ENCODE data around the gene CCDC51. TPM values are rescaled to one million over a fixed set of nuclear protein-coding genes. Genes with fewer than 3 reads are reported as not detected.

Gene CCDC51
- total and polyA plus RNA-seq, 4 donors = 6.6 to 14.4 (median 11.1) TPM

DNA sequence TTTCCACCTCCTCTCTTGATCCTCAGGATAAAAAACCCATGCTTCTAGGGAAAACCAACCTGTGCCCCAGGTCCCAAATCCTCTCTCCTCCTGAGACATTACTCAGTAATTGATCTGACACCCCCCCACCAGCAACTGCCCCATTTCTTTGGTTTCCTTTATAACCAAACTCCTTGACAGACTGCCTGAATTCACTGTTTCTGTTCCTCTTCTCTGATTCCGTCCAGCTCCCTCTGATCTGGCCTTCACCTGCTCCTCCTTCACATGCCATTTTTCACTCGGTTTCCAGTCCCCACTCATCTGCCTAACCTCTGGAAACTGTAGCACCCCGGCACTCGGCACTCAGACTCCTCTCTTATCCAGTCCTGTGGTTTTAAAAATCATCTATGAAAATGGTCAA lies 2.1 kb downstream of the CCDC51 start:
- WGBS, 2 donors = 79 to 84% methylated on average over 4 of the region's 4 CpGs
- no peak overlapping the region for H3K27ac ChIP-seq (ENCODE audit: low read depth in 1 of 2, low read length in 1 of 2)
- no peak overlapping the region for H3K9ac ChIP-seq (ENCODE audit: insufficient read depth in 1 of 2, low read length in 2 of 2)
- H3K27me3 ChIP-seq (ENCODE audit: control insufficient read depth in 3 of 3, insufficient read depth in 3 of 3, low read length in 2 of 3) = no peaks in the 10 kb centered on the region
- DNase-seq (no peak), ATAC-seq (ENCODE audit: insufficient read depth, low FRiP score) (no peak)
- H3K4me3 ChIP-seq = no peak overlapping the region
- peaks cover 0 to 12% (median 4%) of the 10 kb centered on the region in 5 donors for H3K4me1 ChIP-seq (ENCODE audit: control insufficient read depth in 5 of 5, insufficient read depth in 5 of 5, low read length in 5 of 5)
- TF ChIP-seq, protein P1, sequence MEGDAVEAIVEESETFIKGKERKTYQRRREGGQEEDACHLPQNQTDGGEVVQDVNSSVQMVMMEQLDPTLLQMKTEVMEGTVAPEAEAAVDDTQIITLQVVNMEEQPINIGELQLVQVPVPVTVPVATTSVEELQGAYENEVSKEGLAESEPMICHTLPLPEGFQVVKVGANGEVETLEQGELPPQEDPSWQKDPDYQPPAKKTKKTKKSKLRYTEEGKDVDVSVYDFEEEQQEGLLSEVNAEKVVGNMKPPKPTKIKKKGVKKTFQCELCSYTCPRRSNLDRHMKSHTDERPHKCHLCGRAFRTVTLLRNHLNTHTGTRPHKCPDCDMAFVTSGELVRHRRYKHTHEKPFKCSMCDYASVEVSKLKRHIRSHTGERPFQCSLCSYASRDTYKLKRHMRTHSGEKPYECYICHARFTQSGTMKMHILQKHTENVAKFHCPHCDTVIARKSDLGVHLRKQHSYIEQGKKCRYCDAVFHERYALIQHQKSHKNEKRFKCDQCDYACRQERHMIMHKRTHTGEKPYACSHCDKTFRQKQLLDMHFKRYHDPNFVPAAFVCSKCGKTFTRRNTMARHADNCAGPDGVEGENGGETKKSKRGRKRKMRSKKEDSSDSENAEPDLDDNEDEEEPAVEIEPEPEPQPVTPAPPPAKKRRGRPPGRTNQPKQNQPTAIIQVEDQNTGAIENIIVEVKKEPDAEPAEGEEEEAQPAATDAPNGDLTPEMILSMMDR (IDR thresholded peaks at IDR 0.05; ENCODE audit: control extremely low read depth, extremely low read depth) = no peak
- no peaks in the 10 kb centered on the region for H3K9me3 ChIP-seq (ENCODE audit: control insufficient read depth in 4 of 4, insufficient read depth in 3 of 4, low read length in 3 of 4)
- H3K36me3 ChIP-seq (ENCODE audit: control insufficient read depth in 4 of 4, insufficient read depth in 4 of 4, low read length in 4 of 4) = peaks cover 0 to 17% (median 14%) of the 10 kb centered on the region in 4 donors

DNA sequence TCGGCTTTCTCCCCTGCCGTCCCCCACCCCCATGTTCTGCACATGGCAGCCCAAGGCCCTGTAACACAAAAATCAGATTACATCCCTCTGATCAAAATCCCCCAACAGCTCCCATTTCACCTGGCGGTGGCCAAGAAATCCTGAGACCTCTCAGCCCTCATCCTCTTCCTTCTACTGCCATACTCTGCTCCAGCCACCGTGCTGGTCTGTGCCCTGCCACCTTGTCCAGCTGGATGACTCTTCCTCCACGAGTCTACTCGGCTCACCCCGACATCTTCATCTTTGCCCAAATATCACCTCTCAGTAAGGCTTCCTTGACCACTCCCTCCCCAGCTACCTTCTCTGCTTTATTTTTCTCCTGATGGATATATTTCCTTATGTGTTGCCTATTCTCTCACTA lies 3.1 kb downstream of the CCDC51 start:
- 88 to 93% methylated on average over 7 of the region's 7 CpGs for WGBS, 2 donors
- H3K27ac ChIP-seq (ENCODE audit: low read depth in 1 of 2, low read length in 1 of 2) = no peak overlapping the region
- TF ChIP-seq, protein P1 (IDR thresholded peaks at IDR 0.05; ENCODE audit: control extremely low read depth, extremely low read depth) = no peak
- H3K4me3 ChIP-seq = no peak overlapping the region
- DNase-seq = no peak
- H3K9me3 ChIP-seq (ENCODE audit: control insufficient read depth in 4 of 4, insufficient read depth in 3 of 4, low read length in 3 of 4) = no peaks in the 10 kb centered on the region
- ATAC-seq (ENCODE audit: insufficient read depth, low FRiP score) = no peak
- H3K36me3 ChIP-seq (ENCODE audit: control insufficient read depth in 4 of 4, insufficient read depth in 4 of 4, low read length in 4 of 4) = peaks cover 0 to 19% (median 17%) of the 10 kb centered on the region in 4 donors
- H3K27me3 ChIP-seq (ENCODE audit: control insufficient read depth in 3 of 3, insufficient read depth in 3 of 3, low read length in 2 of 3) = no peaks in the 10 kb centered on the region
- peaks cover 0 to 12% (median 4%) of the 10 kb centered on the region in 5 donors for H3K4me1 ChIP-seq (ENCODE audit: control insufficient read depth in 5 of 5, insufficient read depth in 5 of 5, low read length in 5 of 5)
- no peak overlapping the region for H3K9ac ChIP-seq (ENCODE audit: insufficient read depth in 1 of 2, low read length in 2 of 2)

DNA sequence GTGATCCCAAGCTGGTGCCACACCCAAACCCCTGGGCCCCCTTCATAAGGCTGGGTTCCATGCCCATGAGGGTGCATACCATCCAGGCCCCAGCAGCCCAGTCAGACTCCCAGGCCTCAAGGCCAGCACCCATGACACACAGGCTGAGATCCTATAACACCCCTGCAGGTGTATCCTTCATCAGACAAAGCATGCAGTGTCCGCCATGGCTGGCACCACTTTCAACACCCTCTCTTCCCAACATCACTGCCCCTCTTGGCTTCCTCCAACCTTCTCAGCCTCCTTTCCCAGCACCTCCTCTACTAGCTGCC lies 3.5 kb downstream of the CCDC51 start:
- no peak overlapping the region for H3K27ac ChIP-seq (ENCODE audit: low read depth in 1 of 2, low read length in 1 of 2)
- H3K36me3 ChIP-seq (ENCODE audit: control insufficient read depth in 4 of 4, insufficient read depth in 4 of 4, low read length in 4 of 4) = peaks cover 0 to 18% (median 14%) of the 10 kb centered on the region in 4 donors
- no peaks in the 10 kb centered on the region for H3K9me3 ChIP-seq (ENCODE audit: control insufficient read depth in 4 of 4, insufficient read depth in 3 of 4, low read length in 3 of 4)
- WGBS, 2 donors = 0 to 90% methylated on average over 1 of the region's 1 CpG
- no peak overlapping the region for H3K9ac ChIP-seq (ENCODE audit: insufficient read depth in 1 of 2, low read length in 2 of 2)
- peaks cover 0 to 9% (median 1%) of the 10 kb centered on the region in 5 donors for H3K4me1 ChIP-seq (ENCODE audit: control insufficient read depth in 5 of 5, insufficient read depth in 5 of 5, low read length in 5 of 5)
- H3K4me3 ChIP-seq = no peak overlapping the region
- TF ChIP-seq, protein P1 (IDR thresholded peaks at IDR 0.05; ENCODE audit: control extremely low read depth, extremely low read depth) = no peak
- ATAC-seq (ENCODE audit: insufficient read depth, low FRiP score) (no peak), DNase-seq (no peak)
- no peaks in the 10 kb centered on the region for H3K27me3 ChIP-seq (ENCODE audit: control insufficient read depth in 3 of 3, insufficient read depth in 3 of 3, low read length in 2 of 3)

Measured in lung (tissue), 12 donors.